ENCODE results near the gene THY1.

GRCh38 chr11:119416606-119417580 lies 6.1 kb downstream of the THY1 start:
- TF ChIP-seq, protein P1, sequence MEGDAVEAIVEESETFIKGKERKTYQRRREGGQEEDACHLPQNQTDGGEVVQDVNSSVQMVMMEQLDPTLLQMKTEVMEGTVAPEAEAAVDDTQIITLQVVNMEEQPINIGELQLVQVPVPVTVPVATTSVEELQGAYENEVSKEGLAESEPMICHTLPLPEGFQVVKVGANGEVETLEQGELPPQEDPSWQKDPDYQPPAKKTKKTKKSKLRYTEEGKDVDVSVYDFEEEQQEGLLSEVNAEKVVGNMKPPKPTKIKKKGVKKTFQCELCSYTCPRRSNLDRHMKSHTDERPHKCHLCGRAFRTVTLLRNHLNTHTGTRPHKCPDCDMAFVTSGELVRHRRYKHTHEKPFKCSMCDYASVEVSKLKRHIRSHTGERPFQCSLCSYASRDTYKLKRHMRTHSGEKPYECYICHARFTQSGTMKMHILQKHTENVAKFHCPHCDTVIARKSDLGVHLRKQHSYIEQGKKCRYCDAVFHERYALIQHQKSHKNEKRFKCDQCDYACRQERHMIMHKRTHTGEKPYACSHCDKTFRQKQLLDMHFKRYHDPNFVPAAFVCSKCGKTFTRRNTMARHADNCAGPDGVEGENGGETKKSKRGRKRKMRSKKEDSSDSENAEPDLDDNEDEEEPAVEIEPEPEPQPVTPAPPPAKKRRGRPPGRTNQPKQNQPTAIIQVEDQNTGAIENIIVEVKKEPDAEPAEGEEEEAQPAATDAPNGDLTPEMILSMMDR (IDR thresholded peaks at IDR 0.05; ENCODE audit: low read length), result no peak
- TF ChIP-seq EZH2 (optimal IDR thresholded peaks at IDR 0.05; ENCODE audit: low read depth, low read length), result no peak
- TF ChIP-seq EZH2phosphoT487 (IDR thresholded peaks at IDR 0.05; ENCODE audit: low read length), result no peak

Data from MM.1S (cell line).